SJSA1 (cell line): ENCODE results near the gene CSTF1. TPM values are rescaled to one million over a fixed set of nuclear protein-coding genes. Genes with fewer than 3 reads are reported as not detected.
"Not testable (repeated sequence)": the region's sequence is repeated elsewhere in the genome, so short reads cannot be mapped to it uniquely, and the experiment has no call there.

ENCODE experiments used
- DNase-seq, 2 experiments: peaks; one replicate each; pipeline ENCODE4 v3.0.0-alpha.2; 2015 to 2020; ENCODE audit warnings: low spot score in 2 of 2, low read depth in 1 of 2
- H3K27ac ChIP-seq: fragments of 250-450 bp; sonication (Bioruptor Pico); 2 replicates; pipeline ENCODE4 v1.5.1; 2020; ENCODE audit warnings: mild to moderate bottlenecking, moderate library complexity
- H3K27me3 ChIP-seq: fragments of 250-450 bp; sonication (Bioruptor Pico); replicated peaks from 2 replicates; pipeline ENCODE4 v1.5.1; 2020; ENCODE audit warnings: mild to moderate bottlenecking, moderate library complexity
- H3K36me3 ChIP-seq: fragments of 250-450 bp; sonication (Bioruptor Pico); 2 replicates; pipeline ENCODE4 v1.5.1; 2020; ENCODE audit warnings: mild to moderate bottlenecking
- H3K4me1 ChIP-seq: fragments of 250-450 bp; sonication (Bioruptor Pico); replicated peaks from 2 replicates; pipeline ENCODE4 v1.6.1; 2021; ENCODE audit warnings: mild to moderate bottlenecking
- H3K4me3 ChIP-seq: fragments of 250-450 bp; sonication (Bioruptor Pico); 2 replicates; pipeline ENCODE4 v1.5.1; 2020; ENCODE audit warnings: mild to moderate bottlenecking
- H3K9me3 ChIP-seq: fragments of 250-450 bp; sonication (Bioruptor Pico); replicated peaks from 2 replicates; pipeline ENCODE4 v1.5.1; 2020; ENCODE audit warnings: mild to moderate bottlenecking
- total RNA-seq: library from RNA; depleted of rRNA; stranded (reverse); fragments of >200 nt; shearing (Covaris generic); gene quantifications from 2 replicates; pipeline ENCODE4 v1.2.3, GENCODE V29; 2014

The CSTF1 gene
- total RNA-seq, 1 experiment from 2014 or later: 36.4 TPM

DNA sequence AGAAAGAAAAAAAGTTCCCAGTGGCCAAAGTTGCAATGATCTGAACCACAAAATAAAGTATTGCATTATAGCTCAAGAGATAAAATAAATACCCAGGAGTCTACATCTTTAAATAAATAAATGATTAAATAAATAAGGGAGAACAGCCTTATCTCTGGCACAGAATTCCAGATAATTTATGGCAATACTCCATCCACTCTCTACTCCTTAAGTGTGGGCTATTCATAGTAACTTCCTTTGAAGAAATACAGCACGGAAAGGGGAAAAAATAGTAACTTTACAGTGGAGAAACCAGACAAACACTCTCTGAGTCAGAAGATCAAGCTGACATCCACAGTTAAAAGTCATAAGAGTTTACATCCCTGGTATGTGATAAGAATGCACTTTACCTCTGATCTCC lies 12.1 kb upstream of the CSTF1 start:
- H3K4me1 ChIP-seq: no peaks in the 10 kb centered on the region
- no peaks in the 10 kb centered on the region for H3K9me3 ChIP-seq
- no peak overlapping the region for H3K4me3 ChIP-seq
- no peaks in the 10 kb centered on the region for H3K27me3 ChIP-seq
- H3K27ac ChIP-seq: no peak overlapping the region
- DNase-seq: no peak
- peaks cover 97% of the 10 kb centered on the region for H3K36me3 ChIP-seq

DNA sequence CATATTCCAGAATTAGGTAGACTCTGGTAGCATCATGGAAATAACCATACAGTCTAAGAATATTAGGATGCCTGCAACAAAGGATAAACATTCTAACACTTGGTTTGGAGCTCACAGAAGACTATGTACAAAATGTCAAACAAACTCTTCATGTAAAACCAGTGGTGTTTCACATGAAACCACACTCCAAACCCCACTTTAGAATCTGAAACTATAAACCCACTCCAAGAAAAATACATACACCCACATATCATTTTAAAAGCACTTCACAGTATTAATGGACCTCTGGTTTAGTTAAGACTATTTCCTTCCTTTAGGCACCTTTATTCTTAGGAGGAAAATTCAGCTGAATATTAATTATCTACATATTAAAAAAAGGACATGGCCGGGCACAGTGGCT lies 10.9 kb upstream of the CSTF1 start:
- Histone ChIP-seq H3K27me3 (no peaks in the 10 kb centered on the region), H3K27ac (no peak overlapping the region), H3K4me1 (no peaks in the 10 kb centered on the region), H3K4me3 (no peak overlapping the region), H3K9me3 (no peaks in the 10 kb centered on the region), H3K36me3 (peaks cover 97% of the 10 kb centered on the region)
- DNase-seq: no peak

DNA sequence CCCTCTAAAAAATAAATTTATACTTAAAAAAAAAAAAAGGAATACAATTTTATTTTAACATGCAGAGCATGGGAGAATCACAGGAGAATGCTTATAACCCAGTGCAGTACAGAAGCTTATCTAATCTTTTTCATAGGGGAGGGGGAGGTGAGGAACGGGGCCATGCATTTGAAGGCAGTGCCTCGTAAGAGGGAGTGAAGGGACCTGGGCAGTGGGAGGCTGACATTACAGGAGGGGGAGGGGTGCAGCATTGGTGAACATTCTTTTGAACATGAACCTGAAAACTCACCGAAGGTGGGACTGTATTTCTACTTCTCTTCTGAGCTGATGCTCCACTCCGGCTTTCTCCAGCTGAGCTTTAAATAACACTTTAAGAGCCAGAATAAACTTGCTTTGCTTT lies 9.7 kb upstream of the CSTF1 start:
- no peaks in the 10 kb centered on the region for H3K27me3 ChIP-seq
- no peak overlapping the region for H3K27ac ChIP-seq
- peaks cover 97% of the 10 kb centered on the region for H3K36me3 ChIP-seq
- DNase-seq: no peak
- no peaks in the 10 kb centered on the region for H3K9me3 ChIP-seq
- no peaks in the 10 kb centered on the region for H3K4me1 ChIP-seq
- no peak overlapping the region for H3K4me3 ChIP-seq

DNA sequence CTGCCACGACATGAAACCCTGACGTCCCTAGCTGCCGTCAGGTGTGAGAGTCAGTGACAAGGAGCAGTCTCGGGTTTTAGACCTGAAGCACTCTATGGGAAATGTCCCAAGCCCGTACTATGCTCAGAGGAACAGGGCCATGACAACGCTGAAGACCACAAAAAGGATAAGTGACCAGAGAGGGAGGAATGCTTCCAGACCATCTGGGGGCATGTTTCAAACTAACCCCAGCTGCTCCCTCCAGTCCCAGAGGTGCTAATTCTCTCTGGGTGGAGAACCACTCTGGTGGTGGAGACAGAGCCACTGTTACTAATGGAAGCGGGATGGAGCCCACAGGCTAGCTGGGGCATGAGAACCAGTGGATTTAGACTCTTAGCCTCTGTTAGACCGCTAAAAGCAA lies 9.1 kb upstream of the CSTF1 start:
- DNase-seq: no peak
- Histone ChIP-seq H3K4me1 (no peaks in the 10 kb centered on the region), H3K36me3 (peaks cover 97% of the 10 kb centered on the region), H3K4me3 (no peak overlapping the region), H3K27ac (no peak overlapping the region), H3K9me3 (no peaks in the 10 kb centered on the region), H3K27me3 (no peaks in the 10 kb centered on the region)

DNA sequence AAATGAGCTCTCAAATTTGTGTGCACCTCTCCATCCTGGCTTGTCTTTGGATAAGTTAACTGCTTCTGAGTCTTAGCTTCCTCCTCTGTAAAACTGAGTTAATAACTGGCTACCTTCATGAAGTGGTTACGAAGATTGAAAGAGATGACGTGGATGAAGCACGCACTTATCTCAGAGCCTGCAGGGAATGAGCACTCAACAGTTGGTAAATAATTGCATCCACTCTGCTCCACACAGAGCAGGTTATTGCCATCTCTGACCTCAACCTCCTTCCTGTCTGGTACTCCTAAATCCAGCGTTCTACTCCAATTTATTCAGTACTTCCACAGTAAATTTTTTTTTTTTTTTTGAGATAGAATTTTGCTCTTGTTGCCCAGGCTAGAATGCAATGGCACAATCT lies 7.3 kb upstream of the CSTF1 start:
- no peaks in the 10 kb centered on the region for H3K9me3 ChIP-seq
- H3K36me3 ChIP-seq: peaks cover 97% of the 10 kb centered on the region

DNA sequence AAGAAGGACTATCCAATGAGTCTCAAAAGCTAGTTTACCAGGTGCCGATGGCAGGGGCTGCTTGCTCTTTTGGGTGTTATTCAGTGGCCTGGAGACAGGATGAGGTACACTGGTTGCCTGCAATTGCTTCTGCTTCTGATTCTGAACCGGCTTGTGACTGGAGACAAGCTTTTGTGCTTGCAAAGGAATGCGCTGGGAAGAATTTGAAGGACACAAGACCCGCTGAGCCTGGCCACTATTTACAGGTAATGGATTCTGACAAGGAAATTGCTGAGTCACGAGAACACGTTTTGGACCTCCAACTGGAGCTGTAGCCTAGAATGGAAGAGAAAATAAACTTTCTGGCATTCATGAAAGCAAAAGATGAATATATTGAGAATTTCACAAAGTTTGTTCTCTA lies 6.2 kb upstream of the CSTF1 start:
- Histone ChIP-seq H3K27ac (no peak overlapping the region), H3K27me3 (no peaks in the 10 kb centered on the region), H3K36me3 (peaks cover 100% of the 10 kb centered on the region), H3K4me3 (no peak overlapping the region), H3K4me1 (peaks cover 9% of the 10 kb centered on the region), H3K9me3 (no peaks in the 10 kb centered on the region)
- no peak for DNase-seq

More for the DNA sequence above, 7.3 kb upstream of the CSTF1 start:
- Histone ChIP-seq H3K27ac (no peak overlapping the region), H3K27me3 (no peaks in the 10 kb centered on the region), H3K4me3 (no peak overlapping the region), H3K4me1 (no peaks in the 10 kb centered on the region)
- DNase-seq: no peak

DNA sequence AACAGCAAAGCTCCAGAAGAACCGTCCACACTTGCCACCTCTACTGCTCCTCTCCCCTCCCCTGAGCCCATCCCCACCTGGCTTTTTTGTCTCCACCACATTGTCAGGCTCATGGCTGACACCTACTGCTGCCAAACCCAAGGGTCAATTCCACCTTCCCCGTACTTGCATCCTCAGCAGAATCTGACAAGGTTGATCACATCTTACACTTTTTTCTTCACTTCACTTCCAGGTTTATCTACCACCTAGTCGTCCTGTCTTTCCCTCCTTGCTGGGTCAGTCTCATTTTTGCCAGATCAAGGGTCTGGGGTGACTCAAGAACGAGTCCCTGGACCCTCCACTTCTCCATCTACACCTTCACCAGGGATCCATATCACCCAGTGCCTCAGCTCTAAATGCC lies 3.6 kb upstream of the CSTF1 start:
- Histone ChIP-seq H3K9me3 (no peaks in the 10 kb centered on the region), H3K27me3 (no peaks in the 10 kb centered on the region), H3K4me1 (peaks cover 13% of the 10 kb centered on the region), H3K4me3 (no peak overlapping the region), H3K36me3 (peaks cover 79% of the 10 kb centered on the region), H3K27ac (no peak overlapping the region)
- no peak for DNase-seq

DNA sequence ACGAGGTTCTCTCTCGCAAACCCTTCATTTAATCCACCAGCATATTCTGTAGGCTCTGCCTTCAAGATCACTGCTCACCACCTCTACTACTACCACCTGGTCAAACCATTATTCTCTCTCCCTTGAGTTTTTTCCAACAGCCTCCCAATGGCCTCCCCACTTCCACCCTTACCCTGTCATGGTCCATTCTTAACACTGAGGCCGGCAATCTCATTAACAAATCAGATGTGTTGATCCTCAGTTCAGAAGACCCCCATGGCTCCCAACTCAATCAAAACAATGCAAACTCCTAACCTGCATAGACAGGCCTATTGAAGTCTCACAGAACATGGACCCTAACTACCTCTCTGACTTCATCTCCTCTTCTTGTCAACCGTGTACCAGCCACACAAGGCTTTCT lies 2.6 kb upstream of the CSTF1 start:
- no peak overlapping the region for H3K4me3 ChIP-seq
- no peak for DNase-seq
- no peaks in the 10 kb centered on the region for H3K9me3 ChIP-seq
- peaks cover 73% of the 10 kb centered on the region for H3K36me3 ChIP-seq
- no peaks in the 10 kb centered on the region for H3K27me3 ChIP-seq
- peaks cover 17% of the 10 kb centered on the region for H3K4me1 ChIP-seq
- no peak overlapping the region for H3K27ac ChIP-seq

DNA sequence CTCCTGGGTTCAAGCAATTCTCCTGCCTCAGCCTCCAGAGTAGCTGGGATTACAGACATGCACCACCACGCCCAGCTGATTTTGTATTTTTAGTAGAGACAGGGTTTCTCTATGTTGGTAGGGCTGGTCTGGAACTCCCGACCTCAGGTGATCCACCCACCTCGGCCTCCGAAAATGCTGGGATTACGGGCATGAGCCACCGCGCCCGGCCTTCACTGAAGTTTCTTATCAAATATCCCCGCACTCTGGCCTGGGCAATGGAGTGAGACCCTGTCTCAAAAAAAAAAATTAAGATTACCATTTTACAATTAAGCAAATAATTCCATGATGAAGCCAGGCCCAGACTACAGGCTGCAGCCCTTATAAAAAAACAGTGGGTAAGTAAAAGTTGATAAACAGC lies 2.0 kb upstream of the CSTF1 start:
- not testable (repeated sequence) for DNase-seq, H3K9me3 ChIP-seq, H3K27me3 ChIP-seq
- Histone ChIP-seq H3K4me1 (peaks cover 17% of the 10 kb centered on the region), H3K4me3 (peak overlapping the region; percentile 65), H3K36me3 (peaks cover 73% of the 10 kb centered on the region), H3K27ac (peak overlapping the region; percentile 93; the same call in 1 of the 2 replicates)

DNA sequence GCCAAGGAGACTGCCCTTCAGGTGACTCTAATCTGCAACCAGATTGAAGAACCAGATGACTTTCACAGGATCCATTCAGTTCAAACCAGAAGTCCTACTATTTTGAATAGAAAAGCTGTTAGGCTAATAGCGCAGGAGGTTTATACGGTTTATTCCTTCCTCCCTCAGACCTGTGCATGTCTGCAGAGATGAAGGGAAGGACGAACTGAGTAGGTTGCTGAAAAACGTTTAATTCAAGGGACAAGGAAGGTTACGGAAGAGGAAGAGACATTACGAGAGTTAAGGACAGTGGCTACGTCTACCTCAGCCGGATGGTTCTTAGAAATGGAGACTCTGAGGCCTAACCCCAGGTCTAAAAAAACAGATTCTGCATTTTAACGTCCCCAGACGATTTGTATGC lies 1.4 kb upstream of the CSTF1 start:
- Histone ChIP-seq H3K9me3 (no peaks in the 10 kb centered on the region), H3K27me3 (no peaks in the 10 kb centered on the region), H3K4me3 (peak overlapping the region; percentile 65), H3K36me3 (peaks cover 73% of the 10 kb centered on the region), H3K4me1 (peaks cover 17% of the 10 kb centered on the region), H3K27ac (peak overlapping the region; percentile 93)
- no peak for DNase-seq

DNA sequence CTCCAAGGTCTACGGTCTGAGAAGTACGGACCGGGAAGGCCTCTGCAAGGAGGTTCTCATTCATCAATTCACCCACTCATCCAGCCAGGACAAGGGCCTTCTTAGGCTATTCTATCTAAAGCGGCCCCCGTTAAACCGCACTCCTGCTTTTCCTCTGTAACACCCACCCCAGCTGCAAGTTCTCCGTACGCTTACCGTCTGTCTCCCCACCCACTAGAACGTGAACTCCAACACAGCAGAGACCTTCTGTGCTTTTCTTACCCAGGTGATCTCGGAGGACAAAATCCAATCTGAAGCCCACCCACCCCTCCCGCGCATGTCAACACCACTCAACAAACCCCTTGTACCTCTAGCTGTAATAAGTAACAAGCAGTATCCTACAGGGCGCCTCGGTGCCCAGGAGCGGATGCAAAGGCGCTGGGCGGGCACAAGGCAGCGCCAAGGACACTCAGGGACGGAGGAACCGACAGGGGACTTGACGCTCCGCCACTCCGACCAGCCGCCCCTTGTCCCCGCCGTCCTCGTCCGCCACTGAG lies 781 bp upstream of the CSTF1 start:
- Histone ChIP-seq H3K9me3 (no peaks in the 10 kb centered on the region), H3K27ac (peak overlapping the region; percentile 93), H3K4me3 (peak overlapping the region; percentile 65), H3K4me1 (peaks cover 17% of the 10 kb centered on the region), H3K36me3 (peaks cover 73% of the 10 kb centered on the region), H3K27me3 (no peaks in the 10 kb centered on the region)
- no peak for DNase-seq

DNA sequence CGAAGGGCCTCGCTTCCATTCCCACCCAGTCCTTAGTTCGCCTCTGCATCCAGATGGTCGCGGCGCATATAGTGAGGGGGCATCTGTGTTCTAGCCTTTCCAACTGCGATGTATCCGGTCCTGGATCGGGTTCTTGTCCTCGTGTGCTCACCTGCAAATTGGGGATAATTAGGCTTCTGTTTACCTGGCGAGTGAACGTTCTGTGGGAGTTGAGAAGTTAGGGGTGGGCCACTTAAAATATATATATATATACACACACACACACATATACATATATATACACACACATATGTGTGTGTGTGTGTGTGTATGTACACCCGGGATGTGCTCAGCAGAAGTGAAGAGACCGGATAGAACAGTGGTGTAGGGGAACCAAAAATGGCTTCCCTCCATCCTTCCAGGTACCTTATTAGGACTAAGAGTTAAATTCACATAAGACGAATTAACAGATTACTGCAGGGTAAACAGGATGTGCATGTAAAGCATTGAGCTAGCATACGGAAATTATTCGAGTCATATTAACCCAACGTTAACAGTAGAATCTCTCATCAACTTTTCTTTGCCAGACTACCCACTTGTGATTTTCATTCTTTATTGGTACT lies 537 bp downstream of the CSTF1 start:
- Histone ChIP-seq H3K4me3 (peak overlapping the region; percentile 65), H3K4me1 (peaks cover 17% of the 10 kb centered on the region), H3K27me3 (no peaks in the 10 kb centered on the region), H3K9me3 (no peaks in the 10 kb centered on the region), H3K36me3 (peaks cover 73% of the 10 kb centered on the region), H3K27ac (peak overlapping the region; percentile 93)
- no peak for DNase-seq

DNA sequence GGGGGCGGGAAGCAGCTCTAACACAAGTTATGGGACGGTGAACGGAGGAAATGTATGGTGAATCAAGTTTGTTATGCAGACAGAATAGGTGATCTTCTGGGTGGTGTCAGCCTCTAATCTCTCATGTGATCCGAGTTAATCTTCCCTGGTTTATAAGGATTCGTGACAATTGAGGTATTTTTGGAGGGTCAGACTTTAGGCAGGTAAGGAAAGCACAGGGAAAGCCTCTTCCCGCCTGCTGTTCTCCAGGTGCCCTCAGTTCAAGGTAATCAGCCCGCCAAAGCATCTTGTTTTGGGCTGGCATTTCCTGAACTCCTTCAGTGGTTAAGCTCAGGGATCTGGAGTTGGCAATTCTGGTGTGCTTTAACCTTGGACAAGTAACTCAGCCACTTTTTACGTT lies 1.2 kb downstream of the CSTF1 start:
- Histone ChIP-seq H3K4me1 (peaks cover 17% of the 10 kb centered on the region), H3K9me3 (no peaks in the 10 kb centered on the region), H3K4me3 (peak overlapping the region; percentile 65), H3K27ac (no peak overlapping the region), H3K27me3 (no peaks in the 10 kb centered on the region), H3K36me3 (peaks cover 73% of the 10 kb centered on the region)
- DNase-seq: no peak

DNA sequence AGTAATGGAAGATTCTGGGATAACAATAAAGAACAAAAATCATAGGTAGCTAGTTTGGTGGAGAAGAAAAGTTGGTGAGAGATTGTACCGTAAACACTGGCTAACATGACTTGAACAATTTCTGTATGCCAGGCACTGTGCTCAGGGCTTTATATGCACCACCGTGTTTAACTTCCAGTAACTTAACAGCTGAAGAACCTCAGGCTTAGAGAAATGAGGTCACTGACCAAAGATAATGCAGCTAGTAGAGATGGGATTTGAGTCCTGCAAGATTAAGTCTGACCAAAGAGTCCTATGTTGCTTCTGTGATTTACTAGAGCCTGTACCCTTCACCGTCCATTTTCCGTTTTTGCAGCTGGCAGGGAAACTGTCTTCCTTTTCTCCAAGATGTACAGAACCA lies 2.7 kb downstream of the CSTF1 start:
- Histone ChIP-seq H3K27me3 (no peaks in the 10 kb centered on the region), H3K9me3 (no peaks in the 10 kb centered on the region), H3K4me3 (no peak overlapping the region), H3K4me1 (peaks cover 17% of the 10 kb centered on the region), H3K36me3 (peaks cover 73% of the 10 kb centered on the region), H3K27ac (no peak overlapping the region)
- DNase-seq: no peak
